ENCODE measurements around the gene TMEM237.

GRCh38 chr2:201656102-201656501 is 12.8 kb upstream of the TMEM237 start:
- TF ChIP-seq CTCF (IDR thresholded peaks at IDR 0.05; ENCODE audit: low read depth, low read length, poor library complexity, severe bottlenecking) (no peak), EZH2phosphoT487 (IDR thresholded peaks at IDR 0.05; ENCODE audit: borderline replicate concordance, low read length) (no peak)
